HT1080 (cell line): ENCODE measurements around the gene PCDHA8. TPM values are rescaled to one million over a fixed set of nuclear protein-coding genes. Genes with fewer than 3 reads are reported as not detected.
"Not testable (repeated sequence)": the region's sequence is repeated elsewhere in the genome, so short reads cannot be mapped to it uniquely, and the experiment has no call there.

Source experiments
- DNase-seq: peaks from one replicate; pipeline ENCODE4 v3.0.0-alpha.2; 2015; ENCODE audit warnings: low read depth
- total RNA-seq: library from RNA; depleted of rRNA; stranded (reverse); fragments of >200 nt; shearing (Covaris generic); gene quantifications from 2 replicates; pipeline ENCODE4 v1.2.3, GENCODE V29; 2014

PCDHA8 gene
- total RNA-seq, 1 experiment from 2014 or later = not detected

- no peak for DNase-seq
These were observed 12.6 kb upstream of the PCDHA8 start for GRCh38 chr5:140828362-140828737.

GRCh38 chr5:140829511-140830501 is 11.2 kb upstream of the PCDHA8 start:
- DNase-seq = not testable (repeated sequence)

GRCh38 chr5:140833993-140834392 is 7.0 kb upstream of the PCDHA8 start, which contains the start of gene PCDHA7:
PCDHA7 (plus strand) TSS chr5:140834269; CDS start chr5:140834384, 115 bp downstream.
- no peak for DNase-seq

GRCh38 chr5:140834439-140835008 is 6.5 kb upstream of the PCDHA8 start:
- not testable (repeated sequence) for DNase-seq

- DNase-seq = no peak
These were observed 5.1 kb upstream of the PCDHA8 start for GRCh38 chr5:140835622-140836510.

- no peak for DNase-seq
These were observed 2.1 kb downstream of the PCDHA8 start for GRCh38 chr5:140842798-140843733.

- not testable (repeated sequence) for DNase-seq
These were observed 7.4 kb downstream of the PCDHA8 start, which contains the start of gene PCDHA9 for GRCh38 chr5:140848139-140849102. PCDHA9 (plus strand) TSS chr5:140848382; CDS start chr5:140848496, 114 bp downstream.

- not testable (repeated sequence) for DNase-seq
These were observed 9.0 kb downstream of the PCDHA8 start for GRCh38 chr5:140849831-140850634.

- no peak for DNase-seq
These were observed 15.0 kb downstream of the PCDHA8 start, which contains the start of gene PCDHA10 for GRCh38 chr5:140855772-140856674. PCDHA10 (plus strand) TSS chr5:140855897; CDS start chr5:140856049, 152 bp downstream.

GRCh38 chr5:140857177-140857986 is 16.4 kb downstream of the PCDHA8 start:
- no peak for DNase-seq

GRCh38 chr5:140857987-140858240 is 16.9 kb downstream of the PCDHA8 start:
- no peak for DNase-seq

- DNase-seq = no peak
These were observed 21.7 kb downstream of the PCDHA8 start for GRCh38 chr5:140862441-140863295.

- peak; percentile 10 for DNase-seq
These were observed 28.0 kb downstream of the PCDHA8 start, which contains the start of gene PCDHA11 for GRCh38 chr5:140868721-140869554. PCDHA11 (plus strand) TSS chr5:140868957; CDS start chr5:140869104, 147 bp downstream.

- DNase-seq = no peak
These were observed 28.5 kb downstream of the PCDHA8 start for GRCh38 chr5:140869555-140869886.
